GM18858 (cell line): Measurements from ENCODE around the gene PXYLP1.
"Not testable (repeated sequence)": the region's sequence is repeated elsewhere in the genome, so short reads cannot be mapped to it uniquely, and the experiment has no call there.

Experiments
- ATAC-seq: cut with Tn5 transposase; IDR thresholded peaks from one replicate; pipeline ENCODE4 v1.9.1; 2021; ENCODE audit not compliant: unreplicated experiment

PXYLP1 gene

GRCh38 chr3:141231101-141231951 lies at the start of gene PXYLP1:
Gene PXYLP1 (plus strand): TSS chr3:141231825. CDS start chr3:141260176, 28,351 bp downstream.
- peak; percentile 96 for ATAC-seq

GRCh38 chr3:141183606-141184005 lies 48.0 kb upstream of the PXYLP1 start:
- ATAC-seq, result no peak

- ATAC-seq, result no peak
Measured at GRCh38 chr3:141184430-141184829, 47.2 kb upstream of the PXYLP1 start.

GRCh38 chr3:141191097-141191749 lies 40.4 kb upstream of the PXYLP1 start:
- no peak for ATAC-seq

- peak; percentile 99 for ATAC-seq
Measured at GRCh38 chr3:141192345-141192744, 39.3 kb upstream of the PXYLP1 start.

- ATAC-seq, result no peak
Measured at GRCh38 chr3:141193066-141193830, 38.4 kb upstream of the PXYLP1 start.

GRCh38 chr3:141201122-141201521 lies 30.5 kb upstream of the PXYLP1 start:
- ATAC-seq, result no peak

GRCh38 chr3:141202682-141203081 lies 28.9 kb upstream of the PXYLP1 start:
- ATAC-seq, result no peak

GRCh38 chr3:141203866-141204265 lies 27.8 kb upstream of the PXYLP1 start:
- no peak for ATAC-seq

- no peak for ATAC-seq
Measured at GRCh38 chr3:141204343-141204742, 27.3 kb upstream of the PXYLP1 start.

GRCh38 chr3:141211306-141211705 lies 20.3 kb upstream of the PXYLP1 start:
- ATAC-seq, result not testable (repeated sequence)

GRCh38 chr3:141212101-141212500 lies 19.5 kb upstream of the PXYLP1 start:
- no peak for ATAC-seq

GRCh38 chr3:141212555-141212954 lies 19.1 kb upstream of the PXYLP1 start:
- no peak for ATAC-seq

GRCh38 chr3:141216975-141217374 lies 14.7 kb upstream of the PXYLP1 start:
- ATAC-seq, result no peak

- no peak for ATAC-seq
Measured at GRCh38 chr3:141217389-141217788, 14.2 kb upstream of the PXYLP1 start.

- ATAC-seq, result no peak
Measured at GRCh38 chr3:141218162-141218835, 13.3 kb upstream of the PXYLP1 start.

- no peak for ATAC-seq
Measured at GRCh38 chr3:141218926-141219325, 12.7 kb upstream of the PXYLP1 start.

- no peak for ATAC-seq
Measured at GRCh38 chr3:141223673-141224166, 7.9 kb upstream of the PXYLP1 start.

- no peak for ATAC-seq
Measured at GRCh38 chr3:141225939-141226338, 5.7 kb upstream of the PXYLP1 start.

- ATAC-seq, result no peak
Measured at GRCh38 chr3:141227216-141227615, 4.4 kb upstream of the PXYLP1 start.

GRCh38 chr3:141227752-141228151 lies 3.9 kb upstream of the PXYLP1 start:
- ATAC-seq, result no peak
